GM10266 (cell line): ENCODE results near the gene PLEKHG4.
A peak's percentile ranks its signal among the peaks of the same experiment; 100 is the strongest.

Source experiments
- DNase-seq: peaks from one replicate; pipeline ENCODE4 v3.0.0; 2012; ENCODE audit errors: extremely low spot score
- CTCF ChIP-seq: IDR thresholded peaks from 2 replicates; pipeline ENCODE4 v1.5.1; 2012; ENCODE audit warnings: mild to moderate bottlenecking, low read depth; ENCODE audit not compliant: control insufficient read depth, insufficient read depth; ENCODE audit errors: missing control alignments

PLEKHG4 gene

GRCh38 chr16:67279296-67280089, at the start of gene PLEKHG4:
TSS of gene PLEKHG4 (plus strand) at chr16:67279532. CDS start at chr16:67280045, 513 bp downstream.
- DNase-seq, result peak; percentile 98
- peak; percentile 95 for TF ChIP-seq CTCF

GRCh38 chr16:67229906-67230808, 49.2 kb upstream of the PLEKHG4 start:
- TF ChIP-seq CTCF, result no peak
- DNase-seq, result no peak

GRCh38 chr16:67230809-67231660, 48.3 kb upstream of the PLEKHG4 start:
- no peak for DNase-seq
- TF ChIP-seq CTCF, result no peak

GRCh38 chr16:67233596-67233995, 45.7 kb upstream of the PLEKHG4 start:
- TF ChIP-seq CTCF, result no peak
- no peak for DNase-seq

- no peak for TF ChIP-seq CTCF
- no peak for DNase-seq
These were observed 45.1 kb upstream of the PLEKHG4 start for GRCh38 chr16:67234180-67234597.

- no peak for TF ChIP-seq CTCF
- no peak for DNase-seq
These were observed 43.3 kb upstream of the PLEKHG4 start for GRCh38 chr16:67235816-67236562.
